Measurements from ENCODE around the gene SNRPA. TPM values are rescaled to one million over a fixed set of nuclear protein-coding genes. Genes with fewer than 3 reads are reported as not detected.

SNRPA gene
- total RNA-seq, result 10 to 100 TPM; 18.7 to 42.2 TPM

DNA sequence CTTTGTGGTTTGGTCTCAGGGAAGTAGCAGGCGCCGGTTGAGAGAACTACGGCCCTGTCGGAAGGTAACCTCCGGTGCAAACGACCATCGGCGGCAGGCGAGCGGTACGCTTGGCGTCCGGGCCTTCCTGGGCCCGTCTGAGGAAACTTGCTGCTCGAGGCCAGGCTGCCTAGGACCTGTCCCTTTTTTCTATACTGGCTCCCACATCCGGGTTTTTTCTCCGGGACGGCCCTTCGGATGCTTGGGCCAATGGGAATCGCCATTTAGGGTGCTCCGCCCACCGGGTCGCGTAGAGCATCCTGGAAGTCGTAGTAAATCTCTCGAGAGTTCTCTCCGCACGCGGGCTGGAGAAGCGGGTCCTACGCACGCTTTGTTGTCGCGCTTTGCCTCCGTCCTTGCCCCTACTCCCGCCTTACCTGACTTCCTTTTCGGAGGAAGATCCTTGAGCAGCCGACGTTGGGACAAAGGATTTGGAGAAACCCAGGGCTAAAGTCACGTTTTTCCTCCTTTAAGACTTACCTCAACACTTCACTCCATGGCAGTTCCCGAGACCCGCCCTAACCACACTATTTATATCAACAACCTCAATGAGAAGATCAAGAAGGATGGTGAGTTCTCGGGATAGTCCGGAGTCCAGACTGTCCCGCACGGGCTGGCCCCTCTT is at the start of gene SNRPA:
SNRPA (plus strand) TSS at position 330 of the 664 bp plus-strand sequence; CDS start at position 536, 206 bp downstream.
- 0% methylated on average over 12 to 42 of the region's 46 CpGs for WGBS, 2 donors
- intact Hi-C loops (cut with DNase I), result no loop called here
- no peaks in the 10 kb centered on the region for H3K9me3 ChIP-seq
- DNase-seq (peak; percentile 97 to 98 (median 98)), ATAC-seq (peak; percentile 83)
- peak within 1 kb of the TSS; percentile 38 to 61 for H3K4me3 ChIP-seq
- H3K4me1 ChIP-seq, result peaks cover 52% of the 10 kb centered on the region
- H3K27me3 ChIP-seq, result no peaks in the 10 kb centered on the region
- peak within 1 kb of the TSS; percentile 82 to 98 (median 91) for H3K27ac ChIP-seq
- TF ChIP-seq POLR2A (IDR thresholded peaks at IDR 0.05), result peak; percentile 41 to 86 (median 84)
- TF ChIP-seq, protein P1, sequence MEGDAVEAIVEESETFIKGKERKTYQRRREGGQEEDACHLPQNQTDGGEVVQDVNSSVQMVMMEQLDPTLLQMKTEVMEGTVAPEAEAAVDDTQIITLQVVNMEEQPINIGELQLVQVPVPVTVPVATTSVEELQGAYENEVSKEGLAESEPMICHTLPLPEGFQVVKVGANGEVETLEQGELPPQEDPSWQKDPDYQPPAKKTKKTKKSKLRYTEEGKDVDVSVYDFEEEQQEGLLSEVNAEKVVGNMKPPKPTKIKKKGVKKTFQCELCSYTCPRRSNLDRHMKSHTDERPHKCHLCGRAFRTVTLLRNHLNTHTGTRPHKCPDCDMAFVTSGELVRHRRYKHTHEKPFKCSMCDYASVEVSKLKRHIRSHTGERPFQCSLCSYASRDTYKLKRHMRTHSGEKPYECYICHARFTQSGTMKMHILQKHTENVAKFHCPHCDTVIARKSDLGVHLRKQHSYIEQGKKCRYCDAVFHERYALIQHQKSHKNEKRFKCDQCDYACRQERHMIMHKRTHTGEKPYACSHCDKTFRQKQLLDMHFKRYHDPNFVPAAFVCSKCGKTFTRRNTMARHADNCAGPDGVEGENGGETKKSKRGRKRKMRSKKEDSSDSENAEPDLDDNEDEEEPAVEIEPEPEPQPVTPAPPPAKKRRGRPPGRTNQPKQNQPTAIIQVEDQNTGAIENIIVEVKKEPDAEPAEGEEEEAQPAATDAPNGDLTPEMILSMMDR (IDR thresholded peaks at IDR 0.05), result no peak
- H3K36me3 ChIP-seq (replicated peaks in 1 of 2; ENCODE audit: insufficient read depth in 1 of 2, low read depth in 2 of 2), result no peaks in the 10 kb centered on the region

DNA sequence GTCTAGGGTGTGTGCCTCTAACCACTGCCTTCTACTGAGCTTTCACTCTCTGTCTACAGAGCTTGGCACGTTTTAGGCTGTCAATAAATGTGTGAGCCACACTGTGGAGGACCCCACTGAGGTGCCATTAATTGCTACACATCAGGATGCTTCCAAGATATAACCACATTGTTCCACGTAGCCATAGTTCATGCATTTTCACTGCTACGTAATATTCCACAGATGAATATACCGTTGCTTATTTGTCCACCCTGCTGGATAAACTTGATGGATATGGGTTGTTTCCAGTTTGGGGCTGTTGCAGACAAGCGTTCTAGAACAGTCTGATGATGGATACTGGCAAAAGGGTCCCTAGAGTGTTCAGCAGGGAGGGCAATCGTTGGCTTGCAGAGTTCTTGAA is 49.2 kb upstream of the SNRPA start:
- H3K4me1 ChIP-seq, result no peaks in the 10 kb centered on the region
- no peaks in the 10 kb centered on the region for H3K9me3 ChIP-seq
- ATAC-seq (no peak), DNase-seq (no peak)
- TF ChIP-seq, protein P1 (IDR thresholded peaks at IDR 0.05), result no peak
- no peak for TF ChIP-seq POLR2A (IDR thresholded peaks at IDR 0.05)
- no peak overlapping the region for H3K27ac ChIP-seq
- WGBS, 2 donors, result 94% methylated on average over 6 of the region's 6 CpGs
- H3K36me3 ChIP-seq (replicated peaks in 1 of 2; ENCODE audit: insufficient read depth in 1 of 2, low read depth in 2 of 2), result peaks cover 0 to 24% of the 10 kb centered on the region in 2 donors
- no peak overlapping the region for H3K4me3 ChIP-seq
- no peaks in the 10 kb centered on the region for H3K27me3 ChIP-seq
- intact Hi-C loops (cut with DNase I), result no loop called here

DNA sequence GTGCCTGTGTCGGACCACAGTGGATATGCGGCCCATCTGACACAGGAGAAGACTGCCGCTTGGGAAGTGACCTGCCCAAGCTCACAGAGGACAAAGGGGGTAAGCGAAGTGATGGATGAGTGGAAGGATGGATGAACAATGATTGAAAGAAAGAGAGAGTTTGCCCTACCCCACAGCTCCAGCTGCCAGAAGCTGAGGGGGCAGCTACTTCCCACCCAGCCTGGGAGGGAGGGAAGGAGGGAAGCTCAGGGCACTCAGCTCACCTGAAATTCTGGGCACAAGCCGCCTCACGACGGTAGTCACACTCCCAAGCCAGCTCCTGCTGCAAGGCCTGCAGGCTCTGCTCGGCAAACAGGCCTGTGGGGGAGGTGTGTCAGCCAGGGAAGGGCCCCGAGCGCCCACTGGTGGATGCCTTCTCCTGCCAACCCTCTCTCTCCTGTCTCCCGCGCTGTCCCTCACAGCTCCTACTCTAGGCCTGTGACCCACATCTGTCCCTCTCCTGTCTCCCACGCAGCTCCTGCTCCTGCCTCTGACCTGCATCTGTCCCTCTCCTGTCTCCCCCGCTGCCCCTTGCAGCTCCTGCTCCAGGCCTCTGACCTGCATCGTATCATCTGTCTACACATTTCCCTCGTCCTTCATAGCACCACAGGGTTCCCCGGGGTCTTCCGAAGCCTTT is 48.5 kb upstream of the SNRPA start:
- no peak overlapping the region for H3K27ac ChIP-seq
- ATAC-seq (peak; percentile 28), DNase-seq (peak in 3 of 4 donors; percentile 46 to 57 (median 51))
- H3K9me3 ChIP-seq, result no peaks in the 10 kb centered on the region
- H3K36me3 ChIP-seq (replicated peaks in 1 of 2; ENCODE audit: insufficient read depth in 1 of 2, low read depth in 2 of 2), result peaks cover 0 to 24% of the 10 kb centered on the region in 2 donors
- H3K4me1 ChIP-seq, result no peaks in the 10 kb centered on the region
- no peak for TF ChIP-seq POLR2A (IDR thresholded peaks at IDR 0.05)
- TF ChIP-seq, protein P1 (IDR thresholded peaks at IDR 0.05), result peak in 3 of 7 experiments; percentile 22 to 27 (median 26)
- no peak overlapping the region for H3K4me3 ChIP-seq
- WGBS, 2 donors, result 68 to 81% methylated on average over 14 to 18 of the region's 18 CpGs
- intact Hi-C loops (cut with DNase I), result no loop called here
- no peaks in the 10 kb centered on the region for H3K27me3 ChIP-seq

DNA sequence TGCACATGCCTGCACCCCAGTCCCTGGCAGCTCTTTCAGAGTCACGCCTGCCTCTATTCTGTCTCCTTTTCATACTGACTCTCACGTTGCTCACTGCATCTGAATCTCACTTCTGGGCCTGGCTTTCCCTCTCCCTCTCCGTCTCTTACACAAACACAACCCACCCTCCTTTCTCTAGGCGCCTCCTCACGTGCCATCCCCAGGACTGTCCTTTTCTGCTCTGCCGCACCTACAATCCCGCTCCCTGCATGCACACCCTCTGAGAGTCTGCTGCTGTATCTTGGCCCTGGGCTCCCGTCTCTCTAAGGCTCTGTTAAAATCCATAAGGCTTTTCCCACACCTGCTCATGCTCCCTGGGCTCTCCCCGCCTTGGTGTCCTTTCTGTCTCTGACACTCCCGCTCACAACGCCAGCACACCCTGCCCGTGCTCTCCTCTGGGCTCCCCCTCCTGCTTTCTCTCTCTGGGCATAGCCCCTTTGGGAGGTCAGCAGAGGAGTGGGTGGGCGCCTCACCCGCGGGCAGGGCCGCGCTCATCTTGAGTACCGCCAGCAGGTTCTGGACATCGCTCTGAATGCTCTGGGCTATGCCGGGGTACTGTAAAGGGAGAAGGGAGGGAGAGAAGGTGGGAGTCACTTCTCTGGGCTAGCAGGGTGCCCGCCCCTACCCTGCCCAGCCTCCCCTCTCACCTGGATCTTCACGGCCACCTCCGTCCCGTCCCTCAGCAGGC is 47.8 kb upstream of the SNRPA start:
- intact Hi-C loops (cut with DNase I), result no loop called here
- H3K36me3 ChIP-seq (replicated peaks in 1 of 2; ENCODE audit: insufficient read depth in 1 of 2, low read depth in 2 of 2), result peaks cover 0 to 24% of the 10 kb centered on the region in 2 donors
- WGBS, 2 donors, result 88 to 90% methylated on average over 19 to 23 of the region's 24 CpGs

More for the DNA sequence above, 47.8 kb upstream of the SNRPA start:
- DNase-seq (no peak), ATAC-seq (no peak)
- no peaks in the 10 kb centered on the region for H3K27me3 ChIP-seq
- TF ChIP-seq POLR2A (IDR thresholded peaks at IDR 0.05), result no peak
- TF ChIP-seq, protein P1 (IDR thresholded peaks at IDR 0.05), result no peak
- no peaks in the 10 kb centered on the region for H3K9me3 ChIP-seq
- no peak overlapping the region for H3K4me3 ChIP-seq
- H3K27ac ChIP-seq, result no peak overlapping the region
- H3K4me1 ChIP-seq, result no peaks in the 10 kb centered on the region

Data from body of pancreas (tissue), 4 donors.